NCI-H345 (cell line): ENCODE results near the gene ZNF565.
"Not testable (repeated sequence)": the region's sequence is repeated elsewhere in the genome, so short reads cannot be mapped to it uniquely, and the experiment has no call there.

Experiments used
- DNase-seq: peaks from one replicate; lab custom pipeline; 2025; lab: John Stamatoyannopoulos, UW

The ZNF565 gene

DNA sequence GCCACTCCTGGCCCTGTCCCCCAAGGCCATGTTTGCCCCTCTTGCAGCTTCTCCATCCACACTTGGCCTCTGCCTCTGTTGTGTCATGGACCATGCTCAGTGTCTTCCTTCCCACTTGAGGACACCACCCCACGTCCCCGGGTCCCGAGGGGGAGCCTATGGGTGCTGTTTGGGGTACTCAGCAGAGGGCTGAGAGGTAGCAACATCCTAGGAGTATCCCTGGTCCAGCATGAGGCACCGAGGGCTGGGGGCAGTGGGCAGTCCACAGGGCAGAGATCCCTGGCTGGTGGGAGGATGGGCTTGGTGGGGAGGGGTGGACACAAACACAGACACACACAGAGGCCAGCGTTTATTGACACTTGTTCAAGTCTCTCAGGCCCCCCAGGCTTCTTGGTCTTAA is 63.9 kb downstream of the ZNF565 start:
- DNase-seq = no peak

DNA sequence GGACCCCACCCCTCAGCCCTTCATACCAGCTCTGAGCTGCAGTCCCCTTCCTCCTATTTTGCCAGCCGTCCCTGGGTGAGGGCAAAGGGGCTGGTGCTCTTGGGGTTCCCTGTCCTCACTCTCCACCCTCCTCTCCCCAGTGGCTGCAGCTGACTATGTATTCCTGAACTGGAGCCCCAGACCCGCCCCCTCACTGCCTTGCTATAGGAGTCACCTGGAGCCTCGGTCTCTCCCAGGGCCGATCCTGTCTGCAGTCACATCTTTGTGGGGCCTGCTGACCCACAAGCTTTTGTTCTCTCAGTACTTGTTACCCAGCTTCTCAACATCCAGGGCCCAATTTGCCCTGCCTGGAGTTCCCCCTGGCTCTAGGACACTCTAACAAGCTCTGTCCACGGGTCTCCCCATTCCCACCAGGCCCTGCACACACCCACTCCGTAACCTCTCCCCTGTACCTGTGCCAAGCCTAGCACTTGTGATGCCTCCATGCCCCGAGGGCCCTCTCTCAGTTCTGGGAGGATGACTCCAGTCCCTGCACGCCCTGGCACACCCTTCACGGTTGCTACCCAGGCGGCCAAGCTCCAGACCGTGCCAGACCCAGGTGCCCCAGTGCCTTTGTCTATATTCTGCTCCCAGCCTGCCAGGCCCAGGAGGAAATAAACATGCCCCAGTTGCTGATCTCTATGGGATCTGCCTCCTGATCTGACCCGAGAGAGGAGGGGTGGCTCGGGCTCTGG is 64.6 kb downstream of the ZNF565 start:
- peak; percentile 41 for DNase-seq

DNA sequence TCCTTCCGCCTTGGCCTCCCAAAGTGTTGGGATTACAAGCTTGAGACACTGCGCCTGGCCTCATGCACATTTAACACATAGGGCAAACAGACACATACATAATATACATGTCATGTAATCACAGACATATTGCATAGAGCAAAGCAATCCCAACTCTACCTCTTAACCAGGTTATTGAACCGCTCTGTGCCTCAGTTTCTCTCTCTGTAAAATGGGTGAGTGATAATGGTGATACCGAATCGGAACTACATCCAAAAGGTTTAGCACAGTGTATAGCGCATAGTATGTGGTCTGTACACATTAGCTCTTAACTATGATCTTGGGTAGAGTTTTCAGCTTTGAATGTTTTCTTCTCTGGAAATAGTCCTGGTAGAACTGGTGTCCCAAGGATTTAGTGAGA is 69.8 kb downstream of the ZNF565 start:
- DNase-seq = no peak

DNA sequence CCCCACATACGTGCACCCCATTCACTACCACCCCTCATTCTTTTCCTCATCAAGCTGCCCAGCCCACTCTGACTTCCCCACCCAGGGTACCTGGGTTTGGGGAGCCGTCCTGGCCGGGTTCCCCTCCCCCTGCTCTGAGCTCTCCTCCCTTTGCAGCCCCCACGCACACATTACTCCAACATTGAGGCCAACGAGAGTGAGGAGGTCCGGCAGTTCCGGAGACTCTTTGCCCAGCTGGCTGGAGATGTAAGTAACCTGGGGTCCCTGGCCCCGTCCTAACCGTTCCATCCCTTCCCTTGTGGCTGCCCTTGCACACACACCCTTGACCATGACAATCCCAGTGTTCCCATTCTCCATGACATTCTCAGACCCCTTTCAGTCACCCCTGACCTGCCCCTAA is 72.0 kb downstream of the ZNF565 start:
- DNase-seq = no peak

DNA sequence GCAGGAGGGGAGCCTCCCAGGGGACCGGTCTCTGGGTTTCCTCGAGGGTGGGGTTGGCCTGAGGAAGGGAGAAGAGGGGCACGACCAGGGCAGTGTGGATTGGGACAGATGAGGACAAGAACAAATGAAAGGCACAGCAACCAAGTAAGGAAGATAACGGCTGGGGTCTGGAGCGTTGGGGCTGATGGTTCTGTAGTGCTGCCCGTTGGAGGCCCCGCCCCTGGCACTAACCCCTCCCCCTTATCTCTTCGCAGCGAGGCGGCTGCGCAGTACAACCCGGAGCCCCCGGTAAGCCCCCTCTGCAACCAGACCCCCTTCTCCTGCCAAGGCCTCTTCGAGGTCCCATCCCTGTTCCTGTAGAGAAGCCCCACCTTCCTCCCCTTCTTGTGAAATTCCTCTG is 72.4 kb downstream of the ZNF565 start:
- DNase-seq = no peak

DNA sequence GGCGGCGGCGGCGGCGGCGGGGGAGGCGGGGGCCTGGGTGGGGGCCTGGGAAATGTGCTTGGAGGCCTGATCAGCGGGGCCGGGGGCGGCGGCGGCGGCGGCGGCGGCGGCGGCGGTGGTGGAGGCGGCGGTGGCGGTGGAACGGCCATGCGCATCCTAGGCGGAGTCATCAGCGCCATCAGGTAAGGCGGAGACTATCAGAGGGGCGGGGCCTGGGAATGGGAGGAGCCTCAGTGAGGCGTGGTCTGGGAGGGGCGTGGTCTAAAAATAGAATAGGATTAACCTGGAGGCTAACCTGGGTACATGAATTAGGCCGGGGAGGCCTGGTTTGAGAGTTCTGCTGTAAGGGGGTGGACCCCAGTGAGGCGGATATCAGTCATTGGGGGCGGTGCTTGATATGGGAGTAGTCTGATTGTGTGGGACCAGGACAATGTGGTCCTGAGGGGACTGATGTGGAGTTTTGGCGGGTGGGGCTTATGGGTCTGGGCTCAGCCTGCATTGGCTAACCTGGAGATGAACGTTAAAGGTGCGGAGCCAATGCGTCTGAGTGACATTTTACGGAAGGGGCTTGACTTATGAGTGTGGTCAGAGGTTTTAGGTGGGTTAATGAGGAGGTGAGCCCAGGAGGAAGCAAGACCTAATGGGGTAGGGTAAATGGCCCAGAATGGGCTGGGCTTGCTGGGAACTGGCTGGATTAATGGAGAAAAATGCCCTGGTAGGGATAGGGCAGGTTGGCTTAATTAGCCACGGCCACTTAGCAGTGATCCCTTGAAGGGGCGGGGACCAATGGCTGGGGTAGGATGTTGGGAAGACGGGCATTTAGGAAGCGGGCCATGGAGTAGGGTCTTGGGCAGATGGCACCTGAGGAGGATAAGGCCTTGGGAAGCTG is 73.2 kb downstream of the ZNF565 start:
- peak; percentile 95 for DNase-seq

DNA sequence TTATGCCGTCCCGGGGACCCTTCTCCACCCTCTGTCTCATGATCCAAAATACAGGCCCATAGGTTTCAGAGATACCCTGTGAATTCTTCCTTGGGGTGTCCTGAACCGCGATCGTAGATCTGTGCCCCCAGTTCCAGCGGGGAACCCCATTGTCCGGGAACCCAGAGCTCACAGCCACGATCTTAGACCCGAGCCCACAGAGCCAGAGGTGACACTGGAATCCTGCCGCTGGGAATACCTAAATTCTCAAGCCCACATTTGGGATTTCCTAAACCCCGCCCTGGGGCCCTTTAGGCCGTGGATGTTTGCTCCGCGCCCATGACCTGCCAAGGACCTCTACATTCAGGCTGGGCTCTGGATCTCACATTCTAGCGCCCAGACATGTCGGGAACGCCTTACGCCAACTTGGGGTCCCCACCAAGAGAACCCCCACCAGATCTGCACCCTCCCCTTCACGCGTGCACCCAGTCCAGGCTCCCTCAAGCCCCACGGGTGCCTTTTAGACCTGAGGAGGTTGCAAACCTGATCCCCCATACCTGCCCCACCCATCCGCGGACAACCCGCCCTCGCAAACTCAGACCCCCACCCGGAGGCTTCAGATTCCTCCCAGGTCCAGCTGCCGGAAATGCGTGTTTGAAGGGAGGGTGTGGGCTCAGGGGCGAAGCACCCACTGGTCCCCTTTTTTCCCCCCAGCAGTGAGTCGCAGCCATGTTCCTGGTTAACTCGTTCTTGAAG is 74.0 kb downstream of the ZNF565 start:
- DNase-seq = peak; percentile 95

DNA sequence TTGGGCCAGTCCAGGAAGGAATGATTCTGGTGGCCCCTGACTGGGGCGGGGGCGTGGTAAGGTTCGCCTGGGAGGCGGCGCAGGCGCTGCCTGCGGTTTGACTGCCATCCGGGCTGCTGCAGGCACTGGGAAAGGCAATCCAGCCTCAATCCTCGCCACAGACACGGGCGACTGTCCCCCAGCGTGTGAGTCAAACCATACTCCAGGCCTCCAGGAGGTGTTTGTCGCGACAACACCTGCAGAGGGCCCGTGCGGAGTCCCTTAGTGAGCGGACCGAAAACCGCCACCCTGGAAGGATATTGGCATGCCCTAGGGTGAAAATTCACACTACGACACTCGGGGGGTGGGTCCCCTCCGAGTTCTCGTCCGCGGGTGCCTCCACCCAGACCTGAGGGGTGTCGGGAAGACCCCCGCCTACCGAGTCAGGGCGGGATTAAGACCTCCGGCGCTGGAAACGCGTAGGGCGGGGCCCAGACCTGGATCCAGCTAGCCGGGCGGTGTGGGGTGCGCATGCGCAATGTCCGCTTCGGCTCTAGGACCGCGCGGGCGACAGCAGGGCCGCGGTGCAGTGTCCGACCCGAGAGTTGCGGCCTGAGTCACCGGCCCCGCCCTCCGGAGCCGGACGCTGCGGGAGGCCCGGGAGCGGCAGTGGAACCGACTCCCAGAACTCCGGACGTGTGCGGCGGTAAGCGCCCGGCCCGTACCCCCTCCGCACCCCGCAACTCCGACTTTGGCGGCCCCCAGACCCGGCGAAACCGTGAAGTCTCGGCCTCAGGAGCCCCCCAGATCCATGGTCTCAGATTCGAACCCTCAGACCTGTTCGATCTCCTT is 74.8 kb downstream of the ZNF565 start, which contains the start of gene CAPNS1:
CAPNS1 (plus strand) TSS at position 594 of the 831 bp plus-strand sequence. CDS start 946 bp downstream, outside the sequence.
- peak; percentile 100 for DNase-seq

DNA sequence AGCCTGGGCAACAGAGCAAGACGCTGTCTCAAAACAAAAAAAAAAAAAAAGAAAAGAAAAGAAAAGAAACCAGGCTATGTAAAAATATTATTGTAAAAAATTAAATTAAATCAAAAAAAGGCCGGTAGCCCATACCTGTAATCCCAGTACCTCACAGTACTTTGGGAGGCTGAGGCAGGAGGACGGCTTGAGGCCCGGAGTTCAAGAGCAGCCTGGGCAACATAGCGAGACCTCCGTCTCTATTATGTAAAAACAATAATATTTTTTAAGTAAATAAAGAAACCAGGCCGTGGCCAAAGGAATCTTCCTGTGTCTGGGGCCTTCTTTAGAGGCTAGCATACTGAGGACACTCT is 75.4 kb downstream of the ZNF565 start:
- no peak for DNase-seq

DNA sequence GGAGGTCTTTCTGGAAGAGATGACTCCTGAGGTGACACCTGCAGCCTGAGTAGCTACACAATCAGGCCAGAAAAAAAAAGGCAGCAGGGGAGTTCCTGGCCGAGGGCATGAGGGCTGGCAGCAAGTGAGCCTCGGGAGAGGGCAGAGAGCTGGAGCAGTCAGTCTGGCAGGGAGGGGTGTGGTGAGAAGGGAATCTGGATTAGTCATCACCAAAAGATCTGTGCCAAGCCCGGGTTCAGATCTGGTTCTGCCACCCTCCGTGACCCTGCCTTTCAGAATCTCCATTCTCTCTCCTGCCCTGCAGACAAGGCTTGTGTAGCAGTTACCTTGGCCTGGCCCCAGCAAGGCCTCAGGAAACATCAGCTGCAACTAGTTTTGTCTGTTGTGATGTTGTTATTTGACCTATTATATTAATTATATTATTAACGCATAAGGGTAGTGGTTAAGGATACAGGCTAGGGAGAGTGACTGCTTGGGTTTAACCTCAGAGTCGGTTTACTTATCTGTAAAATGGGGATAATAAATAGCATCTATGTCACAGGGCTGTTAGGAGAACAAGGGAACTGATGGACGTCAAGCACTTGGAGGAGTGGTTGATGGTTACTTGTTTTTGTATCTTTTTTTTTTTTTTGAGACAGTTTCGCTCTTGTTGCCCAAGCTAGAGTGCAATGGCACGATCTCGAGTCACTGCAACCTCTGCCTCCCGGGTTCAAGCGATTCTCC is 77.3 kb downstream of the ZNF565 start:
- peak; percentile 82 for DNase-seq

DNA sequence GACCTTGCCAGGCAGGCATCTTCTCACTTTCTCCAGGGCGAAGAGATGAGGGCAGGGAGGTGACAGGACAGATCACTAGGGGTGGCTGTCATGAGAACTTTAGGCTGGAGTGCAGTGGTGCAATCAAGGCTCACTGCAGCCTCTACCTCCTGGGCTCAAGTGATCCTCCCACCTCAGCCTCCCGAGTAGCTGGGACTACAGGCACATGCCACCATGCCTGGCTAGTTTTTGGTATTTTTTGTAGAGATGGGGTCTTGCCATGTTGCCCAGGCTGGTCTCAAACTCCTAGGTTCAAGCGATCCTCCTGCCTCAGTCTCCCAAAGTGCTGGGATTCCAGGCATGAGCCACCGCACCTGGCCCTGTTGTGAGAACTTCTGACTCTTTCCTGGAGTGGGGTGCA is 79.6 kb downstream of the ZNF565 start:
- DNase-seq = not testable (repeated sequence)
